NB4 (cell line): Measurements from ENCODE around the gene CDC73.

Source experiments
- MYC ChIP-seq: IDR thresholded peaks from 2 replicates; pipeline ENCODE4 v1.6.1; 2011; ENCODE audit warnings: low read depth, low read length
- POLR2A ChIP-seq: IDR thresholded peaks from 2 replicates; pipeline ENCODE4 v1.6.1; 2011; ENCODE audit warnings: mild to moderate bottlenecking; ENCODE audit not compliant: insufficient read length; ENCODE audit errors: extremely low read depth
- TF ChIP-seq, protein P1 (sequence below): IDR thresholded peaks from one replicate; pipeline ENCODE4 v1.5.1; 2012; ENCODE audit warnings: low read depth, low read length
- TF ChIP-seq, protein P2 (sequence below): IDR thresholded peaks from 2 replicates; pipeline ENCODE4 v1.6.1; 2011; ENCODE audit warnings: low read depth, low read length

GRCh38 chr1:193190096-193190744, 68.4 kb downstream of the CDC73 start:
- TF ChIP-seq, protein P1, sequence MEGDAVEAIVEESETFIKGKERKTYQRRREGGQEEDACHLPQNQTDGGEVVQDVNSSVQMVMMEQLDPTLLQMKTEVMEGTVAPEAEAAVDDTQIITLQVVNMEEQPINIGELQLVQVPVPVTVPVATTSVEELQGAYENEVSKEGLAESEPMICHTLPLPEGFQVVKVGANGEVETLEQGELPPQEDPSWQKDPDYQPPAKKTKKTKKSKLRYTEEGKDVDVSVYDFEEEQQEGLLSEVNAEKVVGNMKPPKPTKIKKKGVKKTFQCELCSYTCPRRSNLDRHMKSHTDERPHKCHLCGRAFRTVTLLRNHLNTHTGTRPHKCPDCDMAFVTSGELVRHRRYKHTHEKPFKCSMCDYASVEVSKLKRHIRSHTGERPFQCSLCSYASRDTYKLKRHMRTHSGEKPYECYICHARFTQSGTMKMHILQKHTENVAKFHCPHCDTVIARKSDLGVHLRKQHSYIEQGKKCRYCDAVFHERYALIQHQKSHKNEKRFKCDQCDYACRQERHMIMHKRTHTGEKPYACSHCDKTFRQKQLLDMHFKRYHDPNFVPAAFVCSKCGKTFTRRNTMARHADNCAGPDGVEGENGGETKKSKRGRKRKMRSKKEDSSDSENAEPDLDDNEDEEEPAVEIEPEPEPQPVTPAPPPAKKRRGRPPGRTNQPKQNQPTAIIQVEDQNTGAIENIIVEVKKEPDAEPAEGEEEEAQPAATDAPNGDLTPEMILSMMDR = no peak
- TF ChIP-seq POLR2A (no peak), MYC (no peak)
- TF ChIP-seq, protein P2, sequence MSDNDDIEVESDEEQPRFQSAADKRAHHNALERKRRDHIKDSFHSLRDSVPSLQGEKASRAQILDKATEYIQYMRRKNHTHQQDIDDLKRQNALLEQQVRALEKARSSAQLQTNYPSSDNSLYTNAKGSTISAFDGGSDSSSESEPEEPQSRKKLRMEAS = no peak
